ENCODE data around the gene GSK3B. TPM values are rescaled to one million over a fixed set of nuclear protein-coding genes. Genes with fewer than 3 reads are reported as not detected.

The GSK3B gene
- total RNA-seq, 3 donors from 2014 or later: 28.3 to 29.2 (median 28.5) TPM

GRCh38 chr3:120089089-120089488 lies 5.2 kb downstream of the GSK3B start:
- peaks cover 9% of the 10 kb centered on the region for H3K36me3 Mint-ChIP-seq (ENCODE audit: insufficient read depth)
- no peaks in the 10 kb centered on the region for H3K9me3 Mint-ChIP-seq
- peaks cover 30% of the 10 kb centered on the region for H3K4me1 Mint-ChIP-seq (ENCODE audit: low read depth)
- H3K4me3 Mint-ChIP-seq: no peak overlapping the region
- ATAC-seq (no peak), DNase-seq (no peak)
- no peaks in the 10 kb centered on the region for H3K27me3 Mint-ChIP-seq (ENCODE audit: low read depth)

GRCh38 chr3:120088622-120089021 lies 5.6 kb downstream of the GSK3B start:
- Mint-ChIP-seq H3K27me3 (ENCODE audit: low read depth) (no peaks in the 10 kb centered on the region), H3K4me3 (no peak overlapping the region), H3K9me3 (no peaks in the 10 kb centered on the region), H3K4me1 (ENCODE audit: low read depth) (peaks cover 33% of the 10 kb centered on the region), H3K36me3 (ENCODE audit: insufficient read depth) (peaks cover 9% of the 10 kb centered on the region)
- ATAC-seq (no peak), DNase-seq (no peak)

GRCh38 chr3:120081719-120082118 lies 12.5 kb downstream of the GSK3B start:
- DNase-seq (no peak), ATAC-seq (no peak)
- Mint-ChIP-seq H3K36me3 (ENCODE audit: insufficient read depth) (peaks cover 6% of the 10 kb centered on the region), H3K27me3 (ENCODE audit: low read depth) (no peaks in the 10 kb centered on the region), H3K4me1 (ENCODE audit: low read depth) (peaks cover 65% of the 10 kb centered on the region), H3K9me3 (no peaks in the 10 kb centered on the region), H3K4me3 (no peak overlapping the region)

- DNase-seq (no peak), ATAC-seq (peak in 1 of 2 donors; percentile 10)
- Mint-ChIP-seq H3K4me3 (no peak overlapping the region), H3K27me3 (ENCODE audit: low read depth) (no peaks in the 10 kb centered on the region), H3K4me1 (ENCODE audit: low read depth) (peaks cover 62% of the 10 kb centered on the region), H3K9me3 (no peaks in the 10 kb centered on the region), H3K36me3 (ENCODE audit: insufficient read depth) (peaks cover 11% of the 10 kb centered on the region)
Measured at GRCh38 chr3:120080836-120081235, 13.4 kb downstream of the GSK3B start.

- DNase-seq: no peak
- ATAC-seq: no peak
- Mint-ChIP-seq H3K4me1 (ENCODE audit: low read depth) (peaks cover 68% of the 10 kb centered on the region), H3K4me3 (no peak overlapping the region), H3K36me3 (ENCODE audit: insufficient read depth) (peaks cover 15% of the 10 kb centered on the region), H3K9me3 (no peaks in the 10 kb centered on the region), H3K27me3 (ENCODE audit: low read depth) (no peaks in the 10 kb centered on the region)
Measured at GRCh38 chr3:120077731-120078130, 16.5 kb downstream of the GSK3B start.

- no peaks in the 10 kb centered on the region for H3K9me3 Mint-ChIP-seq
- H3K27me3 Mint-ChIP-seq (ENCODE audit: low read depth): no peaks in the 10 kb centered on the region
- peaks cover 60% of the 10 kb centered on the region for H3K4me1 Mint-ChIP-seq (ENCODE audit: low read depth)
- H3K4me3 Mint-ChIP-seq: no peak overlapping the region
- peaks cover 13% of the 10 kb centered on the region for H3K36me3 Mint-ChIP-seq (ENCODE audit: insufficient read depth)
- DNase-seq (no peak), ATAC-seq (no peak)
Measured at GRCh38 chr3:120072867-120073525, 21.3 kb downstream of the GSK3B start.

- DNase-seq (no peak), ATAC-seq (no peak)
- peaks cover 68% of the 10 kb centered on the region for H3K4me1 Mint-ChIP-seq (ENCODE audit: low read depth)
- peaks cover 18% of the 10 kb centered on the region for H3K36me3 Mint-ChIP-seq (ENCODE audit: insufficient read depth)
- no peaks in the 10 kb centered on the region for H3K27me3 Mint-ChIP-seq (ENCODE audit: low read depth)
- no peak overlapping the region for H3K4me3 Mint-ChIP-seq
- H3K9me3 Mint-ChIP-seq: no peaks in the 10 kb centered on the region
Measured at GRCh38 chr3:120071259-120071658, 23.0 kb downstream of the GSK3B start.

GRCh38 chr3:120070263-120070981 lies 23.8 kb downstream of the GSK3B start:
- H3K9me3 Mint-ChIP-seq: peaks cover 8% of the 10 kb centered on the region
- peaks cover 66% of the 10 kb centered on the region for H3K4me1 Mint-ChIP-seq (ENCODE audit: low read depth)
- H3K27me3 Mint-ChIP-seq (ENCODE audit: low read depth): no peaks in the 10 kb centered on the region

GRCh38 chr3:120067083-120067482 lies 27.2 kb downstream of the GSK3B start:
- H3K4me1 Mint-ChIP-seq (ENCODE audit: low read depth): peaks cover 62% of the 10 kb centered on the region
- peaks cover 15% of the 10 kb centered on the region for H3K36me3 Mint-ChIP-seq (ENCODE audit: insufficient read depth)
- no peak overlapping the region for H3K4me3 Mint-ChIP-seq
- DNase-seq: no peak
- H3K9me3 Mint-ChIP-seq: peaks cover 12% of the 10 kb centered on the region
- no peak for ATAC-seq
- H3K27me3 Mint-ChIP-seq (ENCODE audit: low read depth): no peaks in the 10 kb centered on the region

More at GRCh38 chr3:120070263-120070981, 23.8 kb downstream of the GSK3B start:
- DNase-seq (no peak), ATAC-seq (no peak)
- Mint-ChIP-seq H3K36me3 (ENCODE audit: insufficient read depth) (peaks cover 15% of the 10 kb centered on the region), H3K4me3 (no peak overlapping the region)

GRCh38 chr3:120066634-120067033 lies 27.6 kb downstream of the GSK3B start:
- H3K4me1 Mint-ChIP-seq (ENCODE audit: low read depth): peaks cover 57% of the 10 kb centered on the region
- DNase-seq: no peak
- H3K9me3 Mint-ChIP-seq: peaks cover 12% of the 10 kb centered on the region
- no peaks in the 10 kb centered on the region for H3K27me3 Mint-ChIP-seq (ENCODE audit: low read depth)
- no peak for ATAC-seq
- peaks cover 15% of the 10 kb centered on the region for H3K36me3 Mint-ChIP-seq (ENCODE audit: insufficient read depth)
- no peak overlapping the region for H3K4me3 Mint-ChIP-seq

- peaks cover 54% of the 10 kb centered on the region for H3K4me1 Mint-ChIP-seq (ENCODE audit: low read depth)
- ATAC-seq: no peak
- H3K36me3 Mint-ChIP-seq (ENCODE audit: insufficient read depth): peaks cover 15% of the 10 kb centered on the region
- no peak overlapping the region for H3K4me3 Mint-ChIP-seq
- no peak for DNase-seq
- no peaks in the 10 kb centered on the region for H3K27me3 Mint-ChIP-seq (ENCODE audit: low read depth)
- H3K9me3 Mint-ChIP-seq: peaks cover 12% of the 10 kb centered on the region
Measured at GRCh38 chr3:120064641-120065040, 29.6 kb downstream of the GSK3B start.

GRCh38 chr3:120062474-120062873 lies 31.8 kb downstream of the GSK3B start:
- peaks cover 11% of the 10 kb centered on the region for H3K36me3 Mint-ChIP-seq (ENCODE audit: insufficient read depth)
- no peak for ATAC-seq
- H3K9me3 Mint-ChIP-seq: peaks cover 12% of the 10 kb centered on the region
- peaks cover 52% of the 10 kb centered on the region for H3K4me1 Mint-ChIP-seq (ENCODE audit: low read depth)
- no peaks in the 10 kb centered on the region for H3K27me3 Mint-ChIP-seq (ENCODE audit: low read depth)
- no peak overlapping the region for H3K4me3 Mint-ChIP-seq
- DNase-seq: no peak

GRCh38 chr3:120059081-120059864 lies 35.0 kb downstream of the GSK3B start:
- Mint-ChIP-seq H3K27me3 (ENCODE audit: low read depth) (no peaks in the 10 kb centered on the region), H3K4me1 (ENCODE audit: low read depth) (peaks cover 37% of the 10 kb centered on the region), H3K9me3 (no peaks in the 10 kb centered on the region), H3K36me3 (ENCODE audit: insufficient read depth) (peaks cover 7% of the 10 kb centered on the region), H3K4me3 (no peak overlapping the region)
- ATAC-seq (no peak), DNase-seq (no peak)

- no peak overlapping the region for H3K4me3 Mint-ChIP-seq
- no peaks in the 10 kb centered on the region for H3K27me3 Mint-ChIP-seq (ENCODE audit: low read depth)
- peaks cover 12% of the 10 kb centered on the region for H3K36me3 Mint-ChIP-seq (ENCODE audit: insufficient read depth)
- ATAC-seq (no peak), DNase-seq (no peak)
- H3K9me3 Mint-ChIP-seq: no peaks in the 10 kb centered on the region
- peaks cover 47% of the 10 kb centered on the region for H3K4me1 Mint-ChIP-seq (ENCODE audit: low read depth)
Measured at GRCh38 chr3:120057626-120058025, 36.6 kb downstream of the GSK3B start.
